Natural killer cell (primary cell): ENCODE results near the gene FANCM. TPM values are rescaled to one million over a fixed set of nuclear protein-coding genes. Genes with fewer than 3 reads are reported as not detected.

Source experiments
- ATAC-seq, 3 donors: fragments of 150-1000 bp in 2 of 3; fragments of 200-7000 bp in 1 of 3; cut with Tn5 transposase; 1 replicate in 1 of 3; 2 replicates in 2 of 3; pipeline ENCODE4 v1.10.0; 2021; ENCODE audit warnings: mild to moderate bottlenecking in 2 of 3, moderate library complexity in 2 of 3
- DNase-seq, 2 donors: peaks; one replicate each; pipeline versions ENCODE4 v3.0.0 to v3.0.0-alpha.2; 2013 to 2021; ENCODE audit warnings: mixed read lengths in 1 of 2
- H3K27ac ChIP-seq: one replicate; pipeline ENCODE4 v1.5.1; 2013; ENCODE audit warnings: mild to moderate bottlenecking, low read length
- H3K27me3 ChIP-seq: one replicate; pipeline ENCODE4 v1.6.1; 2013; ENCODE audit warnings: low read length; ENCODE audit not compliant: control insufficient read depth, insufficient read depth
- H3K36me3 ChIP-seq: one replicate; pipeline ENCODE4 v1.6.1; 2013; ENCODE audit warnings: low read length; ENCODE audit not compliant: control insufficient read depth, insufficient read depth
- H3K4me1 ChIP-seq: one replicate; pipeline ENCODE4 v1.6.1; 2013; ENCODE audit warnings: low read length; ENCODE audit not compliant: control insufficient read depth, insufficient read depth
- H3K4me3 ChIP-seq: one replicate; pipeline ENCODE4 v1.5.1; 2013; ENCODE audit warnings: low read length
- H3K9me3 ChIP-seq: one replicate; pipeline ENCODE4 v1.6.1; 2013; ENCODE audit warnings: low read length; ENCODE audit not compliant: control insufficient read depth, insufficient read depth
- H3K27ac Mint-ChIP-seq, 2 donors: one replicate each; pipeline ENCODE4 v1.8.0; 2022; ENCODE audit warnings: mild to moderate bottlenecking in 2 of 2, mixed read lengths in 2 of 2, moderate library complexity in 1 of 2
- H3K27me3 Mint-ChIP-seq, 2 donors: one replicate each; pipeline ENCODE4 v1.8.0; 2022; ENCODE audit warnings: low read depth in 2 of 2, mixed read lengths in 2 of 2
- H3K36me3 Mint-ChIP-seq: one replicate; pipeline ENCODE4 v1.8.0; 2022; ENCODE audit warnings: mixed read lengths
- H3K4me1 Mint-ChIP-seq, 2 donors: one replicate each; pipeline ENCODE4 v1.8.0; 2022; ENCODE audit warnings: mixed read lengths in 2 of 2
- H3K4me3 Mint-ChIP-seq: one replicate; pipeline ENCODE4 v1.8.0; 2022; ENCODE audit warnings: mild to moderate bottlenecking, moderate library complexity, mixed read lengths
- H3K9me3 Mint-ChIP-seq, 2 donors: one replicate each; pipeline ENCODE4 v1.8.0; 2022; ENCODE audit warnings: mixed read lengths in 2 of 2
- CTCF ChIP-seq: fragments of 200-600 bp; IDR thresholded peaks from one replicate; pipeline ENCODE4 v1.8.0; 2022; ENCODE audit warnings: antibody characterized with exemption
- WGBS: methylation state at CpG from one replicate; pipeline ENCODE4 v1.1.7; 2013; ENCODE audit warnings: missing lambda C conversion rate; ENCODE audit not compliant: insufficient coverage; 5-methylcytosine and 5-hydroxymethylcytosine counted together
- intact Hi-C: fragments of 100-400 bp; cut with micrococcal nuclease; formaldehyde crosslinking; loops from one replicate; pipeline ENCODE4 v1.14.2; 2022
- total RNA-seq, 4 donors: library from RNA; stranded (reverse); fragments of 120-200 nt in 1 of 4; gene quantifications; one replicate each; pipeline versions ENCODE4 v1.2.3 to v1.2.4, GENCODE V29; 2013 to 2022

Gene FANCM
- total RNA-seq, 3 donors from 2014 or later (not counting 1 experiment from before 2014, with no cell fraction given): 8.3 to 16.9 (median 13.2) TPM

- no peak for DNase-seq
- WGBS: 98% methylated on average over 5 of the region's 6 CpGs
- H3K4me1 Mint-ChIP-seq: peaks cover 0 to under 1% of the 10 kb centered on the region in 2 donors
- no peak for TF ChIP-seq CTCF
- no peak overlapping the region for H3K4me3 Mint-ChIP-seq
- H3K36me3 Mint-ChIP-seq: no peaks in the 10 kb centered on the region
- Histone ChIP-seq H3K4me3 (no peak overlapping the region), H3K4me1 (no peaks in the 10 kb centered on the region), H3K36me3 (peaks cover 68% of the 10 kb centered on the region), H3K27me3 (no peaks in the 10 kb centered on the region), H3K27ac (no peak overlapping the region), H3K9me3 (no peaks in the 10 kb centered on the region)
- ATAC-seq: no peak
- H3K27ac Mint-ChIP-seq: no peak overlapping the region
- intact Hi-C loops: no loop called here
- H3K27me3 Mint-ChIP-seq: no peaks in the 10 kb centered on the region
- H3K9me3 Mint-ChIP-seq: no peaks in the 10 kb centered on the region
Observed at GRCh38 chr14:45118594-45118993, 17.1 kb upstream of the FANCM start.

- WGBS: no CpG with 5 or more reads among the region's 1 CpG
- no peaks in the 10 kb centered on the region for H3K4me1 Mint-ChIP-seq
- Histone ChIP-seq H3K36me3 (peaks cover 60% of the 10 kb centered on the region), H3K9me3 (no peaks in the 10 kb centered on the region), H3K27ac (no peak overlapping the region), H3K4me3 (no peak overlapping the region), H3K4me1 (no peaks in the 10 kb centered on the region), H3K27me3 (no peaks in the 10 kb centered on the region)
- DNase-seq (no peak), ATAC-seq (no peak)
- no peak for TF ChIP-seq CTCF
- intact Hi-C loops: no loop called here
- no peaks in the 10 kb centered on the region for H3K27me3 Mint-ChIP-seq
- H3K9me3 Mint-ChIP-seq: no peaks in the 10 kb centered on the region
- no peak overlapping the region for H3K27ac Mint-ChIP-seq
- H3K4me3 Mint-ChIP-seq: no peak overlapping the region
- no peaks in the 10 kb centered on the region for H3K36me3 Mint-ChIP-seq
Observed at GRCh38 chr14:45120096-45120495, 15.6 kb upstream of the FANCM start.

- Mint-ChIP-seq H3K36me3 (no peaks in the 10 kb centered on the region), H3K27ac (no peak overlapping the region), H3K27me3 (no peaks in the 10 kb centered on the region), H3K9me3 (no peaks in the 10 kb centered on the region), H3K4me1 (peaks cover 0 to 6% of the 10 kb centered on the region in 2 donors), H3K4me3 (no peak overlapping the region)
- ATAC-seq (no peak), DNase-seq (no peak)
- Histone ChIP-seq H3K27ac (no peak overlapping the region), H3K27me3 (no peaks in the 10 kb centered on the region), H3K36me3 (peaks cover 46% of the 10 kb centered on the region), H3K4me1 (no peaks in the 10 kb centered on the region), H3K4me3 (no peak overlapping the region), H3K9me3 (no peaks in the 10 kb centered on the region)
- intact Hi-C loops: no loop called here
- TF ChIP-seq CTCF: no peak
- 96% methylated on average over 3 of the region's 3 CpGs for WGBS
Observed at GRCh38 chr14:45123271-45123670, 12.5 kb upstream of the FANCM start.

- Mint-ChIP-seq H3K4me1 (peaks cover 0 to 6% of the 10 kb centered on the region in 2 donors), H3K4me3 (no peak overlapping the region), H3K27ac (no peak overlapping the region), H3K36me3 (no peaks in the 10 kb centered on the region), H3K9me3 (no peaks in the 10 kb centered on the region), H3K27me3 (no peaks in the 10 kb centered on the region)
- WGBS: 95% methylated on average over 2 of the region's 2 CpGs
- DNase-seq: no peak
- no peak overlapping the region for H3K4me3 ChIP-seq
- no peak overlapping the region for H3K27ac ChIP-seq
- H3K4me1 ChIP-seq: no peaks in the 10 kb centered on the region
- no peak for ATAC-seq
- no peaks in the 10 kb centered on the region for H3K9me3 ChIP-seq
- no peaks in the 10 kb centered on the region for H3K27me3 ChIP-seq
- H3K36me3 ChIP-seq: peaks cover 44% of the 10 kb centered on the region
- intact Hi-C loops: no loop called here
- no peak for TF ChIP-seq CTCF
Observed at GRCh38 chr14:45125754-45126153, 10.0 kb upstream of the FANCM start.
